ENCODE results near the gene MBOAT1. TPM values are rescaled to one million over a fixed set of nuclear protein-coding genes. Genes with fewer than 3 reads are reported as not detected.

MBOAT1 gene
- total RNA-seq, 4 donors from 2014 or later, result 5.3 to 18.8 (median 8.2) TPM

GRCh38 chr6:20110478-20110877 lies 101.8 kb downstream of the MBOAT1 start:
- Histone ChIP-seq H3K9me3 (no peaks in the 10 kb centered on the region), H3K27ac (no peak overlapping the region), H3K4me3 (no peak overlapping the region), H3K27me3 (no peaks in the 10 kb centered on the region), H3K4me1 (no peaks in the 10 kb centered on the region), H3K36me3 (peaks cover 16% of the 10 kb centered on the region)
- TF ChIP-seq POLR2A (IDR thresholded peaks at IDR 0.05) (no peak), EP300 (IDR thresholded peaks at IDR 0.05) (no peak), CTCF (IDR thresholded peaks at IDR 0.05) (no peak), POLR2AphosphoS5 (IDR thresholded peaks at IDR 0.05) (no peak)
- DNase-seq (ENCODE audit: low spot score in 2 of 2), result no peak

GRCh38 chr6:20109526-20109925 lies 102.7 kb downstream of the MBOAT1 start:
- H3K9me3 ChIP-seq, result no peaks in the 10 kb centered on the region
- no peaks in the 10 kb centered on the region for H3K4me1 ChIP-seq
- no peak overlapping the region for H3K27ac ChIP-seq
- TF ChIP-seq POLR2AphosphoS5 (IDR thresholded peaks at IDR 0.05) (no peak), CTCF (IDR thresholded peaks at IDR 0.05) (no peak), POLR2A (IDR thresholded peaks at IDR 0.05) (no peak), EP300 (IDR thresholded peaks at IDR 0.05) (no peak)
- H3K4me3 ChIP-seq, result no peak overlapping the region
- 97% methylated on average over 6 of the region's 6 CpGs for WGBS
- DNase-seq (ENCODE audit: low spot score in 2 of 2), result no peak
- peaks cover 19% of the 10 kb centered on the region for H3K36me3 ChIP-seq
- no peaks in the 10 kb centered on the region for H3K27me3 ChIP-seq

- no peaks in the 10 kb centered on the region for H3K27me3 ChIP-seq
- WGBS, result 79% methylated on average over 4 of the region's 4 CpGs
- H3K4me1 ChIP-seq, result no peaks in the 10 kb centered on the region
- H3K36me3 ChIP-seq, result peaks cover 39% of the 10 kb centered on the region
- no peak overlapping the region for H3K4me3 ChIP-seq
- no peak for DNase-seq (ENCODE audit: low spot score in 2 of 2)
- no peaks in the 10 kb centered on the region for H3K9me3 ChIP-seq
- H3K27ac ChIP-seq, result no peak overlapping the region
- TF ChIP-seq POLR2A (IDR thresholded peaks at IDR 0.05) (no peak), EP300 (IDR thresholded peaks at IDR 0.05) (no peak), CTCF (IDR thresholded peaks at IDR 0.05) (no peak)
Observed at GRCh38 chr6:20105838-20106237, 106.4 kb downstream of the MBOAT1 start.

- TF ChIP-seq POLR2AphosphoS5 (IDR thresholded peaks at IDR 0.05) (no peak), CTCF (IDR thresholded peaks at IDR 0.05) (no peak), POLR2A (IDR thresholded peaks at IDR 0.05) (no peak), EP300 (IDR thresholded peaks at IDR 0.05) (no peak)
- DNase-seq (ENCODE audit: low spot score in 2 of 2), result no peak
- Histone ChIP-seq H3K4me3 (no peak overlapping the region), H3K36me3 (peaks cover 40% of the 10 kb centered on the region), H3K27me3 (no peaks in the 10 kb centered on the region), H3K27ac (no peak overlapping the region), H3K4me1 (no peaks in the 10 kb centered on the region), H3K9me3 (no peaks in the 10 kb centered on the region)
- WGBS, result 78% methylated on average over 2 of the region's 2 CpGs
Observed at GRCh38 chr6:20104696-20105095, 107.6 kb downstream of the MBOAT1 start.

GRCh38 chr6:20102397-20103073 lies 109.7 kb downstream of the MBOAT1 start:
- peaks cover 28% of the 10 kb centered on the region for H3K36me3 ChIP-seq
- TF ChIP-seq CTCF (IDR thresholded peaks at IDR 0.05) (no peak), EP300 (IDR thresholded peaks at IDR 0.05) (no peak), POLR2A (IDR thresholded peaks at IDR 0.05) (no peak), POLR2AphosphoS5 (IDR thresholded peaks at IDR 0.05) (no peak)

More at GRCh38 chr6:20102397-20103073, 109.7 kb downstream of the MBOAT1 start:
- Histone ChIP-seq H3K9me3 (no peaks in the 10 kb centered on the region), H3K27ac (no peak overlapping the region), H3K4me3 (no peak overlapping the region), H3K4me1 (no peaks in the 10 kb centered on the region), H3K27me3 (no peaks in the 10 kb centered on the region)
- DNase-seq (ENCODE audit: low spot score in 2 of 2), result no peak
- 91% methylated on average over 8 of the region's 8 CpGs for whole genome bisulfite sequencing

Data from suprapubic skin (tissue), 4 donors.